Stimulated activated naive CD4-positive, alpha-beta T cell (primary cell): ENCODE data around the gene LOXL4.

Experiments
- DNase-seq, 6 experiments: peaks; one replicate each; lab custom pipeline; 2025; lab: John Stamatoyannopoulos, UW

The LOXL4 gene

DNA sequence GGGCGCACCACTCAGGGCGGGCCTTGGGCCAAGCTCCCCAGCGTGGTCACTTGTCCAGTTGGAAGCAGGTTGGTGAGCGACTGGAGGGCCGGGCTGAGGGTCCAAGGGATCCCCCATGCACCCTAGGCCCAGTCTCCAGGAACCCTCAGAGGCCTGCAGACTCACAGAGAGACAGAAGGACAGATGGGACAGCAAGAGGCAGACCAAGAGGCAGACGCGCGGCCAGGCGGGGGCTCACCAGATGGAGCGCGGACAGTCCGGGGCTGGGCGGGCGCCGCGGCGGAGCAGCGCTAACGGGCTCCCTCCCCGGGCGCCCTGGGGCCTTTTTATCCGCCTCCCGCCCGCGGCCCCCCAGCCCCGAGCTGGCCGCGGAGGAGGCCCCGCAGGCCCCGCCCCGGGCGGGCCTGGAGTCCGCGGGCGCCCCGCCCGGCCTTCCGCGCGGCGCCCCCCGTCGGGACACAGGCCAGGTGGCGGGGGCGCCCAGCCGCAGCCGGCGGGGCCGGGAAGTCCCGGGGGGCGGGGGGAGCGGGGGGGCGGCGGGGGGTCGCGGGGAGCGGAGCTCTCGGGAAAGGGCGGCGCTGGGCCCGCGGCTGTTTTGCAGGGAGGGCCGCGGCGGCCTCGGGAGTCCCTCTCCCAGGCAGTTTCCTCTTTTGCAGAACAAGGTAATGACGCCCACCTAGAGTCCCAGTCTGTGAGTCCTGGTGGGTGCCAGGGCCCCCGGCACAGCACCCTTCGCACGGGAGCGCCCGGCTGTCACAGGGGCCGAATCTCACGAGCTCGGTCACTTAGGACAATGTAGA is at the start of gene LOXL4:
TSS of gene LOXL4 (minus strand) at position 301 of the 800 bp plus-strand sequence. CDS start 5,175 bp downstream, outside the sequence.
- no peak for DNase-seq

DNA sequence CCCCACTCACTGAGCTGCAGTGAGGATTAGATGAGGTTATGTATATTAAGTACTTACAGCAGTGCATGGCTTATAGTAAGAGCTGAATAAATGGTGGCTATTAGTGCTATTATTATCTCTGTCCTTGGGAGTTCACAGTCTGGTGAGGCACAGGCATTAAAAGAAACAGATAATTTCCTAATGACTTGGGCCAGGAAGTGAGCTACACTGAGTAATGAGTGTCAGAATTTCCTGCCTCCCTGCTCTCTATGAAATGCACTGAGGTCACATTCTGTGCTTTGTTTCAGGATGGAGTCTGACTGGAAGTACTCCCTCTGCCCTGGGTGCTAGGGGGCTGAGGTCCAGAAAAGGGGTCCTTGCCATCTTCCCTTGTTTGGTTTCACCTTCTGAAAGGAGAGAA is 48.7 kb upstream of the LOXL4 start:
- DNase-seq: no peak

DNA sequence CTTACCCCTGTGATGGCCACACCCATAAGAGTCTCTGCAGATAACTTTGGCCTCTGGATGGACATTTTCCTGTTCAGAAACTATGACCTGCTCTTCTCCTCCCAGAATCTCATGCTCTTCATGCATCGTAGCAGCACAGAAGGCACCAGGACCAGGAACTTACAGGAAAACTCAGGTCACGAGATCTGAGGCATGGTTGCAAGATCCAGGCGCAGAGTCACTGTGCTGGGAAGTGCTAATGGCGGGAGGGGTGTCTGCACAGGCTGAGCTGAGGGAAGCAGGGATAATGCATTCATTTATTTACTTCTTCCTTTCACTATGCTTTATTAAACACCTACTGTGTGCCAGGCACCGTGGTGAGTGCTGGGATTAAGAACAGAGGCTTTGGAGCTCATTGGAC is 48.2 kb upstream of the LOXL4 start:
- DNase-seq: no peak

DNA sequence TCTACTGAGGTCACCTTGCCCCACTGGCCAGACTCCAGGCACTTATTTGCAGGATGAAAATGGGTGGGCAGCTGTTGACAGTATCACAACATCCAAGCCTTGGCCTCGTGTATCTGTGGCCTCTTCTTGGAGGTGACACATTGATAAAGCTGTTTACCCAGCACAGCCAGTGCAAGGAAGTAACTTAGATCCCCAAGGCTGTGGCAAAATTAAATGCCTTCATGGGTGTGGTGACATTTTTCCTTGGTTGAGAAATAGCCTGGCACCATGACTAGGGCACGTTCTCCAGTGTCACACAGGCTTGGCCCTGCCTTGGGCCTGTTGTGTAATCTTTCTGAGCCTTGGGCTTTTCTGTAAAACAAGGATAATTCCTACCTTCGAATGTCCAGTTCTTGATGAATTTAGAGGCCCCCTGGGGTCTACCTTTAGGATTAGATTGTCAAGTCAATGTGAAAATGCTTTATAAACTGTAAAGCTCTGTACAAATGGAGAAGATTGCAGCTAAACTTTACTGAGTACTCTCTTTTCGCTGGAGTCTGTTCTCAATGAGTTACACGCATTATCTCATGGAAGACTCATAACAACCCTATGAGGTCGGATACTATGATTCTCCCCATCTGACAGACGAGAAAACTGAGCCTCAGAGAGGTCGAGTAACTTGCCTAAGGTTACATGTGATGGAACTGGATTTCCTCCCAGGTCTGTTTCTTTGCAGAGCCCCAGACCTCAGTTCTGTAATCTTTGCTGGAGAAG is 46.7 kb upstream of the LOXL4 start:
- no peak for DNase-seq

DNA sequence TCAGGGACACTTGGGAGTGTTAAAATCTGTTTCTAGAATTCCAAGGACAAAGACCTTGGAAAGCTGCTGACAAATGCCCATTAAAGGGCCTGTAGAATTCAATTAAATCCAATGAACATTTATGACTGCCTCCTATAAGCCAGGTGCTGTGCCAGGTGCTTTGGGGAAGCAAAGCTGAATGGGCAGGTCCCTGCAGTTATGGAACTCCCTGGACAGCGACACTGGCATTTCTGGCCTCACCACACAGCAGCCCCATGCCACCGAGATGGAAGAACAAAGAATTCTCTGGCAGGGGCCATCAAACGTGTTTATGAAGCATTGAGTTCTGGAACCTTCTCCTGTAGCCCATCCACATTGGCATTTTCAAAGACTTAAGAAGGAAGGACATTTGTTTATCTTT is 45.6 kb upstream of the LOXL4 start:
- DNase-seq: no peak

DNA sequence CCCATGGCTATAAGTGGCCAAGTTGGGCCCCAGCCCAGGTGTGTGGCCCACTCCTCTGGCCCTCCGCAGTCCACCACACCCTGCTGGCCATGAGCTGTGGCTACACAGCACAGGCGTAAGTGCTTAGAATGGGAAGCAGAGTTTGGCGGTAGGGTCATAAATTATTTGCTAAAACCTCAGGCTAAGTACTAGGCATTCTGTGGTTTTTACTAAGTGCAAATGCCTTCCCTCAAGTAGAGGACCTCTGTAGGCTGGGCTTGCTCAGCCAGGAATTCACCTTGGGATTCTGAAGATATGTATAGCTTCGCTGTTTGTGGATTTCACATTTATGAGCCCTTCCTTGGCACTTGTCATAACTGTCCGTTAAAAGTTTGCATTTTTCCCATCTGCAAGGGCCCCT is 44.8 kb upstream of the LOXL4 start:
- no peak for DNase-seq

DNA sequence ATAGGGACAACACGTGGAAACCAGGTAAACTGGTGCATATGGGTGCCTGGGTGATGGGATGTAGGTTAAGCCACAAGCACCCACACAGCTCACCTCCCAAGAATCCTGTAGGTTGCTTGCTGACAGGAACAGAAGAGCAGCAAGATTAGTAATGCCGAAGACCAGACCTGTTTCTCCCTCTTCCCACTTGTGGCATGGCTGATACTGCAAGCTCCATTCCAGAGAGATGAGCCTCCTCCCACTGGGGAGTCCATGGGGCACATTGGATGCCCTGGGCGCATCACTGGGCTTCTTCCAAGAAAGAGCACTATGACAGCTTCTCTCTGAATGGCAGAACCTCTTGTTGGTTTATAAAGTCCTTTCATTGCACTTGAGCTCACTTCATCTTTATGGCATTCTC is 44.4 kb upstream of the LOXL4 start:
- no peak for DNase-seq

DNA sequence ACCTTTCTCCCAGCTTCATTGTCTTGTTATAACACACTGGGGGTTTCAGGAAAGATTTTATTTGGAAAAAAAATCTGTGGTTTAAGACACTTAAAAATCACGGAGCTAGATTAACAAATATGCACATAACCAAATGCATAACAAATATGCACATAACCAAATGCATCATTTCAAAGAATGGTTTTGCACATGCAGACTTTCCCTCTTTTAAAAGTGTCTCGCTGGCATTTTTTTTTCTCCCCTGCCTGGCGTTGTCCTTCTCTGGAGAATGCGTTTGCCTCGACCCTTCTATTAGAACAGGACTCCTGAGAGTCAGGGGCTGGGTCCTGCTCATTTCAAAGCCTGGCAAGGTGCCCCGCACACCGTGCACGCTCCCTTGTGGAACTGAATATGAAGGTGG is 42.7 kb upstream of the LOXL4 start:
- no peak for DNase-seq

DNA sequence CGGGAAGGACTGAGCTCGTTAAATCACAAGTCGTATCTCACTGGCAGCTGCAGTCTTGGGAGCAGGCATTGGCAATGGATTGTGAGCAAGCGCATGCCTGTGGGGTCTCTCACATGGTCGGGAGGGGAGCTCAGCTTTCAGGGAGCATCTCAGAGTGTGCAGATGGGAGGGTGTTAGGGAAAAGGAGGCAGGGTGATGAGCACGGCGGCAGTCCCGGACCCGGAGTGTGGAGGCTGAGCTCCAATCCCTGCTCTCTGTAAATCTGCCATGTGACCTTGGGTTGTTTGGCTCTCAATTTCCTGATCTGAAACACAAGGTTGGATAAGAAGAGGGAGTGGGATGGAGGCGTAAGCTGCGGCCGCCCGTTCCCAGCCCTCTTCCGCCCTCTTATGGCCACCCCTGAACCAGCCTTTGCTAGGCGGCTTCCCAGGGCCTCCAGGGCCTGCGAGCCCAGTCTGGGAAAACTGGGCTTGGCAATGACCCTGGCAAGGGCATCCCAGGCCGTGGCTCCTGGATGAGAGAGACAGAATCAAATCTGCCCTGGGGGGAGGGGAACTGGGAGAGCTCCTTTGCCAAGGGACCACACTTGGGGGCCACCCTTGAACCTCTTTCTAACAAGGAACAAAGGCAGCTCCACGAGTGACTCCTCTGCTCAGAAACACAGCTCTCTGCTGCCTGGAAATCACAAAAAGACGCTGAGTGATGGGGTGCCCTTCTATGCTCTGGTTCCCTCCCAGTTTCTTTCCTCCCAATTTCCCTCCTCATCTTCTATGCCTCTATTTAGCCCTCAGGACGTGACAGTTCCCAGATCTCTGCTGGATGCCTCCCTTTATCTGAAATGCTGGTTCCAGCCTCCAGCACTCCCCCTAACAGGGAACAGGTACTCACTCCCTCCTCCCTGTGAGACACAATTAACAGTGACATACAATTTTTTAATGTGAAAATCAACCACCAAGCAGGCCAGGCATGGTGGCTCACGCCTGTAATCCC is 41.7 kb upstream of the LOXL4 start:
- DNase-seq: no peak

DNA sequence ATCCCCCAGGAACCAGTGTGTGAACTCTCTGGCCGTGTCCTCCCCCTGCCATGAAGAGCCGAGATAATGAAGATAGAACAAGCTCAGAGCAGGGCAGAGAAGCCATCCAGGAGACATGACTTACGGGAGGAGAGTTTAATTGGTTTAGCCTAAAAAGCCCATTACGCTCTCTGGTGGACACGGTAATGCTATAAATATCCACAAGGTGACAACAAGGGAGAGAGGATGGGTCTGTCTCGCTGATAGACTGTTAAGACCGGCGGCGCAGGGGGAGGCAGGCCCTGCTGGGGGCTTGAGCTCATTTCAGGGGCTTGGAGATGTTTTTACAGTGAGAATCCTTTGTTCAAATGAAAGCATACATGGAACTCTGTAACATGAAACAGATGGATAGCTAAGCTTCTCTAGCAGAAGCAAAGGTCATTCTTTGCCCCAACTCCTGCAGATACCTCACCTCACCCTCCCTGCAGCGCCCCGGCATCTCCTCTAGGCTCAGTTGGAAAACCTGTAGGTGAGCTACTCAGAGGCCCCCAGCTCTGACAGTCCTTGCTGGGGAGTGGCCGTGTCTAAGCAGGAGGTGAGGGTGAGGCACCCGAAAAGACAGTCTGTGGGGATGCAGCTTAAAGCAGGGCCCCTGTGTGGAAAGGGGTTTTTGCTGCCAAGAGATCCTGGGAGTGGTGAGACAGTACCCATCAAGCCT is 40.8 kb upstream of the LOXL4 start:
- DNase-seq: no peak

DNA sequence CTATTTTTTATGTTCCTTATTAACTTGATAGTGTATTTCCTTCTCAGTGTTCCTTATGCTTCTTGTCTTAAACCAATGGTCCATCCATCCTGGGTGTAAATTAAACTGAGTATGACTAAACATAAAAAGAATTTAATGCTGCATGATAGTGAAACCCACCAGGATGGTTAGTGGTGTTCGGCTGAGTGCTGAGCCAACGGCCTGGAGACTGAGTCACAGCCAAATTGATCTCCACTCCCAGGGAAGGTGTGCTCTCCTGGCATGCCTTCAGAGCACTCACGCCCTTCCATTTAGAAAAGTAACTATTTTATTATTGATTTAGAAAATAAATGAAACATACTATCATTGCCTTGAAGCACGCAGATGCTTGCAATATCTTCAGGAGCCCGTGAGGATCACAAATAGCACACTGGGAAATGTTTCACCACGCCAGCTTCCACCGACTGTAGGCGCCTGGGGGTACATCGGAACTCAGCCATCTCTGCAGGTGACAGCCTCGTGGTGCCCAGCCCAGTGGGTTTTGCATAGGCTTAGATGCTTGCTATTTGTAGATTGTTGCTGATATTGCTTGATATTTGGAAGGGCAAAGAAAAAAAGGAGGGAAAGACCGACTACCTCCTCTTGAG is 40.0 kb upstream of the LOXL4 start:
- DNase-seq: no peak

DNA sequence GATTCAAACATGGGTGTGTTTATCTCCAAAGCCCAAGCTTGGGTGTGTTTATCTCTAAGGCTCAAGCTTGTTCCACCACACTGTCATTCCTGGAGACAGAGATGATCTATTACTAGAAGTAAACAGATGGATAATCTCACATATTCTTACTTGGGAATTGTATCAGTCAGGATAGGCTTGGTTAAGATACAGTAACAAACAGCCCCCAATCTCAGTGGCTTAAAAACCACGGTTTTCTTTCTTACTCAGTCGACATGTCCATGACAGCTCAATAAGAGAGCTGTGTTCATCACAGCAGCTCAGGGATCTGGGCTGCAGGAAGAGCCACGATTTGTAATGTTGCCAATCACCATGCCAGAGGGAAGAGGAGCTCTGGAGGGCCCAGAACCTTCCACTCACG is 38.5 kb upstream of the LOXL4 start:
- no peak for DNase-seq

DNA sequence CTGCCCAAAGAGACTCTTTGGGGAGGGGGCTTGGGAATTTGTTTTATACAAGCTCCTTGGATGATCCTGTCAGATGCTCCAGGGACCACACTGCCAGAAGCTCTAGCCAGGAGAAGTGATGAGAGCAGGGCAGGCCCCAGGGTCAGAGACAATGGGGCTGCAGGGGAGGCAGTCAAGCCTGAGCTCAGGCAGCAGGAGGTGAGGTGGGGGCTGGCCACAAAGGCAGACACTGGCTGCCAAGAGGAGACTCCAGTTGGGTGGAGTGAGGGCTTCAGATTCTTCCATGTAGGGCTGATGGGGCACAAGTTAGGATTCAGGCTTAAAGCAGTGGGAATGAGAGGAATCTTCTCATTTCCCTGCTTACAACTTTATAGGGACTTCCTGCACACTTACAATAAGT is 35.6 kb upstream of the LOXL4 start:
- no peak for DNase-seq

DNA sequence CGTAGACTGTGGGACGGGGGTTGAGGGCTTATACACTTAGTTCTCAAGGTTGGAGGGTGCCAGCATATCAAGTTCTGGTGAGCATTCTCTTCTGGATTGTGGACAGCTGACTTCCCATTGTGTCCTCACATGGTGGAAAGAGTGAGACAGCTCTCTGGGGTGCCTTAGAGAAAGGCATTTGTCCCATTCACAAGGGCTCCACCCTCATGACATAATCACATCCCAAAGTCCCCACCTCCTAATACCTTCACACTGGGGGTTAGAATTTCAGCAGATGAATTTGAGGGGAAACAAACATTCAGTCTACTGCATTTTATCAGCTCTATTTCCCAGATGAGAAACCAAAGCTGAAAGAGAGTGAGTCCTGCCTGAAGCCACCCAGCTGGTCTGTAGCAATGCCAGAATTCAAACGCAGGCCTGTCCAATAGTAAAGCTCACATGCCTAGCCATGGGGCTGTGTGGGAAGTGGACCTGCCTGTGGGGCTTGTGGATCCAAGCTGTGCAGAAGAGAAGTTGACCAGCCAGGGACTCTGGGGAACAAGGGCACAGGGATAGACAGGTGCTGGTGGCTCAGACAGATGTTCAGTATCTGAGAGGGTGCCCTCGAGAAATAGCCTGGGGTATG is 34.9 kb upstream of the LOXL4 start:
- no peak for DNase-seq

DNA sequence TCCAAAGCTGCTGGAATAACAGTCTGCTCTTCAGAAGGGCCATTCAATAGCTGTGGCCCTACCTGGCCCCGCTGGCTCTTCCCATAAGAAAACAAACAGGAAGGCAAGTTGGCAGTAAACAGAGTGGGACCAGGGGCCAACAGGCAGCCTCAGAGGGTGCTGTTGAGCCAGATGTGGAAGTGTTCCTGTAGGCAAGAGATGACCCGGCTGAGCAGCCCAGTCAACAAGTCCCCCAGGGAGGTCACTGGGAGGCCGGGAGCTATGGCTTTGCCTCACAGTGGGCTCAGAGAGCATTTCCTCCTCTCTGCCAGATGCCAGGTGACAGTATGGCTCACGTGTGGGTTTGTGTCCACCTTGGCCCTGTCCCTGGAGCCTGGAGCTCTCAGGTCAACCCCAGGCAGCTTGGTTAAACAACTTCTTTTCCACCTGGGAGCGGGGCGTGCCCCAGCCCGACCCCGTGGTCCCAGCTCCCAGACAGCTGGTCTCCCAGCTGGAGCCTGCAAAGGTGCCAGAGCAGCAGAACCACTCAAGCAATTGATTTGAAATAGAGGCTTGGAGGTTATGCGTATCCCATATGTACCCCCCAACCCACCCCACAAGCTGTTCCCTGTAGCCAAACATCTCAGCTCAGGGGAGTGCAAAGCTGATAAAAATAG is 33.8 kb upstream of the LOXL4 start:
- DNase-seq: no peak

DNA sequence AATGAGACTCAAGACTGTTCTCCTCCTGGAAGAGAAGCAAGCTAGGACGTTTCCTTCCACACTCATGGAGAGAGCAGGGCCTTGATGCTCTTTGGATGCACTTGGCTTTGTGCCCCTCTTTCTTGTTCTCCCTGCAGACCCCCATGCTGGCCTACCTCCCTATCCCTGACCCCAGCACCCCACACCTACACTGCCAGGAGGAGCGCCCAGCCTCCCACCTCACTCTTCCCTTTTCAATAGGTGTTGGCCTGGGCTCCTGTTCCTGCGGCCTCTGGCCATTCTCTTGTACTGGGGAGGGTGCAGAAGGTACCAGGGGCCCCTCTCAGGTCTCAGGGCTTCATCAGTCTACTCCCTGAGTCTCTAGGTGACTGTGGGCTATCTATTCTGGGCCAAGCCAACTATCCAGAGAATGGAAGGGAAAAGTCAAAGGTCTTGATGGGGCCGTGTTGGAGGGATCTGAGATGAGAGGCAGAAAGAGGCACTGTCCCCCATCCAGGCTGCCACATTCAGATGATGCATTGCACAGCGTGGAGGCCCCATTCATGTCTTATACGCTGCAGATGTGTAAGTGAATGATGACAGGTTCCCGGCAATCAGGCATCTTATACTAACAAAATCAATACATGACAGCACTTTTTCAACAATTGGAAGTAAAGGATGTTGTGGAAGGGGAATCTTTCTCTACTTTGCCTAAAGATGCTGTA is 32.7 kb upstream of the LOXL4 start:
- DNase-seq: no peak

DNA sequence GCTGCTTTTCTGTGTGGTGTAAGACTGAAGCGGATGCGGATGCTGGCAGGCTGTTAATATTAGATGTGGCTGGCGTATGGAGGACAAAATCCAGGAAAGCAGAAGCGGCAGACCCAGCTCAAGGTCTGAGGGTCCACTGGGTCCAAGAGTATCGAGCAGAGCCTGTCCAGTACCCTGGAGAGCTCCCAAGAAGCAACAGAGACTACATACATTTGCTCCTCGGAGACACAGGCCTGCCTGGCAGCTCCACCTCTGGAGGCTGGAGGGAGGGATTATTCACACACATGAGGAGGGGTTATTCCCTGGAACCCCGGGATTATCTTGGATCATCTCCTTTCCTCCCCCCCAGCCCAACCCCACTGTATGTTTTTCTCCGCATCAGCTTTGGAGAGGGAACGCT is 31.3 kb upstream of the LOXL4 start:
- no peak for DNase-seq

DNA sequence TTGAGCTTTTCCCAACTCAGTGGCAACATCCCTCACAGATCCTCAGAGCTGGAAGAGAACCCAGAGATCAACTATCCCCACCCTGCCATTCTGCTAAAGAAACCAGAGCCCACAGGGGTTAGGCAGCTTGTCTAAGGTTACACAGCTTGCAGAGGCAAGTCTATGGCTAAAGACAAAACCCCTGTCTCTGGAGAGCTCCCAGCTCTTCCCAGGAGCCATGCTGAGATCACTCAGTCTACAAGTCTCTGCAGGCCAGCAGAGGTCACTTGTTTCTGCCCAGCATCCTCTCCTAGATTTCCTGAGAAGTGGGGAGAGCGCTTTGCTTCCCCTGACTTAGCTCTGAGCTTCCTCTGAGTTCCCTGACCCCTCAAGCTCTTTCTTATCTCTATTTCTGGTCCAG is 28.5 kb upstream of the LOXL4 start:
- no peak for DNase-seq

DNA sequence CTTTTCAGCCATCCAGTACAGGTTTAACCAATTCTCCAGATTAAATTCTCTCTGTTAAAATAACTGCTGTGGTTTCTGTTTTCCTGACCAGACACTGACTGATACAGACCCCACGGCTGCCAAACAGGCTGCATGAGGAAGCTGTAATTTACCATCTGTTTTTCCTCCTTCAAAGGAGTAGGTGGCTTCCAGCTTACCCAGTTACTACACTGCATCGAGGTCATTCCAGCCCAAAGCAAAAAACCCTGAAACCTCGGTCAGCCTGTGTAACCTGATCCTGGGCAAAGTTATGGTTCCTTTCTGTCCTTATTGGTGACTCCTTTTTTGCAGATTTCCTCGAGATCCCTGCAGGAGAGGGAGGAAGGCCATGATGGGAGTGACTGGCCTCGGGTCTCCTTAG is 27.9 kb upstream of the LOXL4 start:
- no peak for DNase-seq

DNA sequence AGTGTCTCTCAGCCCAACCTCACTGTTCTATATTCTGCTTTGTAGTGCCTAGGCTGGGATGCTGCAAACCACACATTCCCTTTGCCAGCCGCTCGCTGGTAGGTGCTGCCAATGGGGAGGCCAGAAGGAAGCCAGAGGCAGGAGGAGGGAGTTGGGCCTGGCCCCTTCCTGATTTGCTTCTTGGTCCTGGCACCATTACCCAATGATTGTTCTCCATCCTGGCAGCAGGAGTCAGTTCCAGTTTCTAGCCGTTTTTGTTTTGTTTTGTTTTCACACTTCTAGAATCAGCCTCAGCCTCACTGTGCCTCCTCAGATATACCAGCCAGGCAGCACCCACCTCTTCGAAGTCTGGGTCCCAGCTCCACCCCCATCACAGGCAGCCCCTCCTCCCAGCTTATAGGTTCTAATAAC is 27.4 kb upstream of the LOXL4 start:
- DNase-seq: no peak
